Hepatocyte (in vitro differentiated cells): ENCODE measurements around the gene HS6ST2. TPM values are rescaled to one million over a fixed set of nuclear protein-coding genes. Genes with fewer than 3 reads are reported as not detected.

ENCODE experiments used
- DNase-seq: peaks from one replicate; pipeline ENCODE4 v3.0.0-alpha.2; 2016; ENCODE audit warnings: low spot score
- H2AFZ ChIP-seq: fragments of 200-600 bp; sonication (generic); 2 replicates; pipeline ENCODE4 v1.6.0; 2016; ENCODE audit warnings: antibody characterized with exemption, mild to moderate bottlenecking
- H3K27ac ChIP-seq: fragments of 200-600 bp; sonication (generic); 2 replicates; pipeline ENCODE4 v1.5.1; 2016; ENCODE audit warnings: mild to moderate bottlenecking
- H3K27me3 ChIP-seq: fragments of 200-600 bp; sonication (generic); 2 replicates; pipeline ENCODE4 v1.6.1; 2016
- H3K36me3 ChIP-seq: fragments of 200-600 bp; sonication (generic); replicated peaks from 2 replicates; pipeline ENCODE4 v1.5.1; 2016; ENCODE audit warnings: low read depth; ENCODE audit not compliant: insufficient read depth
- H3K4me1 ChIP-seq: fragments of 200-600 bp; sonication (generic); 2 replicates; pipeline ENCODE4 v1.5.1; 2016; ENCODE audit warnings: mild to moderate bottlenecking, moderate library complexity; ENCODE audit not compliant: insufficient read depth
- H3K4me2 ChIP-seq: fragments of 200-600 bp; sonication (generic); 2 replicates; pipeline ENCODE4 v1.6.0; 2016
- H3K4me3 ChIP-seq: fragments of 200-600 bp; sonication (generic); 2 replicates; pipeline ENCODE4 v1.5.1; 2016; ENCODE audit warnings: mild to moderate bottlenecking
- H3K79me2 ChIP-seq: fragments of 200-600 bp; sonication (generic); 2 replicates; pipeline ENCODE4 v1.6.0; 2017; ENCODE audit warnings: mild to moderate bottlenecking
- H3K9me2 ChIP-seq: fragments of 200-600 bp; sonication (generic); replicated peaks from 2 replicates; pipeline ENCODE4 v1.6.0; 2017; ENCODE audit warnings: mild to moderate bottlenecking; ENCODE audit not compliant: insufficient read depth
- H3K9me3 ChIP-seq: fragments of 200-600 bp; sonication (generic); 2 replicates; pipeline ENCODE4 v1.5.1; 2016; ENCODE audit warnings: low read depth, mild to moderate bottlenecking
- H4K20me1 ChIP-seq: fragments of 200-600 bp; sonication (generic); 2 replicates; pipeline ENCODE4 v1.6.0; 2016; ENCODE audit warnings: mild to moderate bottlenecking; ENCODE audit not compliant: insufficient read depth, poor library complexity, severe bottlenecking
- CTCF ChIP-seq: fragments of 200-600 bp; sonication (generic); IDR thresholded peaks from 2 replicates; pipeline ENCODE4 v1.5.1; 2016; ENCODE audit warnings: antibody characterized with exemption, mild to moderate bottlenecking; ENCODE audit not compliant: poor library complexity
- EZH2 ChIP-seq: fragments of 200-600 bp; sonication (generic); IDR thresholded peaks from 2 replicates; pipeline ENCODE4 v1.6.1; 2016; ENCODE audit warnings: antibody characterized with exemption, mild to moderate bottlenecking, borderline replicate concordance
- EZH2phosphoT487 ChIP-seq: fragments of 200-600 bp; sonication (generic); IDR thresholded peaks from one replicate; pipeline ENCODE4 v1.6.1; 2018; ENCODE audit warnings: antibody characterized with exemption, mild to moderate bottlenecking, low read depth, moderate library complexity; ENCODE audit not compliant: unreplicated experiment, severe bottlenecking
- WGBS: methylation state at CpG from one replicate; pipeline ENCODE4 v1.1.6; 2016; ENCODE audit warnings: low lambda C conversion rate; ENCODE audit errors: missing lambda C conversion rate; 5-methylcytosine and 5-hydroxymethylcytosine counted together
- polyA plus RNA-seq: library from polyadenylated mRNA; unstranded; fragments of >200 nt; fragmentation: Nextera tagmentation; extraction: Ambion mirVana; gene quantifications from 2 replicates; pipeline ENCODE4 v1.2.1, GENCODE V29; 2016
- total RNA-seq: library from RNA; depleted of rRNA; stranded (reverse); fragments of >200 nt; gene quantifications from 2 replicates; pipeline ENCODE4 v1.2.3, GENCODE V29; 2014

The HS6ST2 gene
- total and polyA plus RNA-seq, 2 experiments from 2014 or later: 17.4 to 21.9 TPM

GRCh38 chrX:132748268-132748667 lies 210.2 kb downstream of the HS6ST2 start:
- 75% methylated on average over 5 of the region's 5 CpGs for WGBS
- TF ChIP-seq CTCF (no peak), EZH2 (no peak), EZH2phosphoT487 (no peak)

GRCh38 chrX:132745593-132745992 lies 212.8 kb downstream of the HS6ST2 start:
- Histone ChIP-seq H3K9me2 (no peaks in the 10 kb centered on the region), H3K27ac (no peak overlapping the region), H3K4me2 (no peak overlapping the region), H3K4me3 (no peak overlapping the region), H3K27me3 (no peaks in the 10 kb centered on the region), H2AFZ (no peak overlapping the region), H3K36me3 (no peaks in the 10 kb centered on the region), H3K4me1 (no peaks in the 10 kb centered on the region), H3K79me2 (no peaks in the 10 kb centered on the region), H3K9me3 (no peaks in the 10 kb centered on the region), H4K20me1 (no peaks in the 10 kb centered on the region)
- DNase-seq: no peak
- TF ChIP-seq EZH2phosphoT487 (no peak), EZH2 (no peak), CTCF (no peak)
- WGBS: 81% methylated on average over 2 of the region's 2 CpGs

More at GRCh38 chrX:132748268-132748667, 210.2 kb downstream of the HS6ST2 start:
- H3K9me3 ChIP-seq: no peaks in the 10 kb centered on the region
- H3K4me3 ChIP-seq: no peak overlapping the region
- no peak overlapping the region for H2AFZ ChIP-seq
- no peaks in the 10 kb centered on the region for H3K27me3 ChIP-seq
- no peak for DNase-seq
- H3K4me2 ChIP-seq: no peak overlapping the region
- no peak overlapping the region for H3K27ac ChIP-seq
- no peaks in the 10 kb centered on the region for H3K4me1 ChIP-seq
- H3K9me2 ChIP-seq: no peaks in the 10 kb centered on the region
- no peaks in the 10 kb centered on the region for H3K79me2 ChIP-seq
- H3K36me3 ChIP-seq: no peaks in the 10 kb centered on the region
- no peaks in the 10 kb centered on the region for H4K20me1 ChIP-seq

- H3K4me3 ChIP-seq: no peak overlapping the region
- WGBS: 28% methylated on average over 1 of the region's 1 CpG
- no peak for TF ChIP-seq EZH2phosphoT487
- TF ChIP-seq CTCF: no peak
- TF ChIP-seq EZH2: no peak
Measured at GRCh38 chrX:132744470-132744869, 214.0 kb downstream of the HS6ST2 start.

GRCh38 chrX:132743086-132743485 lies 215.3 kb downstream of the HS6ST2 start:
- no peaks in the 10 kb centered on the region for H3K9me2 ChIP-seq
- no peak overlapping the region for H3K27ac ChIP-seq
- no peak overlapping the region for H3K4me2 ChIP-seq
- 82% methylated on average over 3 of the region's 3 CpGs for WGBS
- no peaks in the 10 kb centered on the region for H3K4me1 ChIP-seq
- H4K20me1 ChIP-seq: no peaks in the 10 kb centered on the region
- no peaks in the 10 kb centered on the region for H3K27me3 ChIP-seq
- no peaks in the 10 kb centered on the region for H3K79me2 ChIP-seq
- H3K36me3 ChIP-seq: no peaks in the 10 kb centered on the region
- no peak for DNase-seq
- H3K4me3 ChIP-seq: no peak overlapping the region
- H2AFZ ChIP-seq: no peak overlapping the region
- TF ChIP-seq EZH2phosphoT487: no peak
- no peaks in the 10 kb centered on the region for H3K9me3 ChIP-seq

More at GRCh38 chrX:132744470-132744869, 214.0 kb downstream of the HS6ST2 start:
- H3K4me1 ChIP-seq: no peaks in the 10 kb centered on the region
- no peaks in the 10 kb centered on the region for H3K9me2 ChIP-seq
- no peaks in the 10 kb centered on the region for H3K27me3 ChIP-seq
- no peak overlapping the region for H3K27ac ChIP-seq
- no peak for DNase-seq
- H4K20me1 ChIP-seq: no peaks in the 10 kb centered on the region
- no peaks in the 10 kb centered on the region for H3K36me3 ChIP-seq
- no peak overlapping the region for H3K4me2 ChIP-seq
- no peaks in the 10 kb centered on the region for H3K79me2 ChIP-seq
- no peak overlapping the region for H2AFZ ChIP-seq
- H3K9me3 ChIP-seq: no peaks in the 10 kb centered on the region
